Endothelial cell of umbilical vein (primary cell): ENCODE data around the gene ANKS1A. TPM values are rescaled to one million over a fixed set of nuclear protein-coding genes. Genes with fewer than 3 reads are reported as not detected.
"Not testable (repeated sequence)": the region's sequence is repeated elsewhere in the genome, so short reads cannot be mapped to it uniquely, and the experiment has no call there.

Experiments
- BruUV-seq: library from RNA; stranded (reverse); fragments of 400-500 nt; replicated peaks from 2 replicates; lab custom pipeline; 2021; lab: Mats Ljungman, UMichigan
- CTCF ChIA-PET: fragments of 300-600, 350-600 bp; sonication (Branson Sonifier 250); formaldehyde crosslinking; loops from one replicate; lab custom pipeline; 2021; ENCODE audit warnings: antibody characterized with exemption, inconsistent platforms; lab: Charles Lee
- POLR2A ChIA-PET: fragments of 300-600, 350-600 bp; sonication (Branson Sonifier 250); formaldehyde crosslinking; loops from one replicate; lab custom pipeline; 2021; ENCODE audit warnings: antibody characterized with exemption, inconsistent platforms; lab: Charles Lee
- DNase-seq: peaks from one replicate; pipeline ENCODE4 v3.0.0-alpha.2; 2011; ENCODE audit warnings: low read depth, low spot score
- FAIRE-seq: peaks from 2 replicates; lab custom pipeline; 2011; peaks lifted over from hg19 to GRCh38; lab: Jason Lieb, UNC
- H2AFZ ChIP-seq: 2 replicates; pipeline ENCODE4 v1.6.0; 2012; ENCODE audit warnings: low read depth, low read length, control low read depth, inconsistent platforms
- H3K27ac ChIP-seq: 2 replicates; pipeline ENCODE4 v1.5.1; 2011; ENCODE audit warnings: low read depth, mild to moderate bottlenecking, control low read depth, low read length, moderate library complexity; ENCODE audit not compliant: insufficient read depth
- H3K27me3 ChIP-seq, 2 experiments: 2 replicates each; pipeline versions ENCODE4 v1.6.0 to v1.6.1; 2011; ENCODE audit warnings: low read length in 2 of 2, mixed read lengths in 1 of 2; ENCODE audit not compliant: control insufficient read depth in 2 of 2, insufficient read depth in 2 of 2
- H3K36me3 ChIP-seq, 2 experiments: 2 replicates in 1 of 2; 3 replicates in 1 of 2; pipeline ENCODE4 v1.5.1; 2011; ENCODE audit warnings: low read length in 2 of 2, mild to moderate bottlenecking in 1 of 2, moderate library complexity in 1 of 2; ENCODE audit not compliant: control insufficient read depth in 2 of 2, insufficient read depth in 2 of 2; ENCODE audit errors: extremely low read depth in 1 of 2
- H3K4me1 ChIP-seq: 3 replicates; pipeline ENCODE4 v1.5.1; 2011; ENCODE audit warnings: mild to moderate bottlenecking, low read length; ENCODE audit not compliant: control insufficient read depth, insufficient read depth; ENCODE audit errors: extremely low read depth
- H3K4me2 ChIP-seq: 2 replicates; pipeline ENCODE4 v1.6.1; 2011; ENCODE audit warnings: low read length, control low read depth, mixed read lengths; ENCODE audit not compliant: insufficient read depth
- H3K4me3 ChIP-seq, 3 experiments: fragments of 200-600 bp in 1 of 3; sonication (generic), shearing (Covaris generic) in 1 of 3; replicated peaks in 1 of 3; 2 replicates each; pipeline ENCODE4 v1.5.1; 2011 to 2016; ENCODE audit warnings: control low read depth in 3 of 3, low read length in 3 of 3, mild to moderate bottlenecking in 2 of 3, inconsistent platforms in 1 of 3, low read depth in 1 of 3, moderate library complexity in 1 of 3; ENCODE audit not compliant: insufficient read depth in 1 of 3
- H3K79me2 ChIP-seq: 2 replicates; pipeline ENCODE4 v1.6.0; 2012; ENCODE audit warnings: low read length, inconsistent platforms; ENCODE audit not compliant: control insufficient read depth, insufficient read depth
- H3K9ac ChIP-seq: replicated peaks from 2 replicates; pipeline ENCODE3; 2011; ENCODE audit warnings: low read length, control low read depth; ENCODE audit not compliant: insufficient read depth; ENCODE audit errors: extremely low read depth
- H3K9me1 ChIP-seq: replicated peaks from 3 replicates; pipeline ENCODE4 v1.6.0; 2011; ENCODE audit warnings: mild to moderate bottlenecking, low read length; ENCODE audit not compliant: control insufficient read depth, insufficient read depth; ENCODE audit errors: extremely low read depth
- H3K9me3 ChIP-seq: replicated peaks from 2 replicates; pipeline ENCODE4 v1.5.1; 2012; ENCODE audit warnings: low read length, inconsistent platforms; ENCODE audit not compliant: control insufficient read depth, insufficient read depth
- H4K20me1 ChIP-seq: replicated peaks from 2 replicates; pipeline ENCODE3; 2011; ENCODE audit warnings: mild to moderate bottlenecking, low read length; ENCODE audit not compliant: control insufficient read depth, insufficient read depth; ENCODE audit errors: extremely low read depth
- CTCF ChIP-seq, 2 donors: IDR thresholded peaks; 1 replicate in 1 of 2; 2 replicates in 1 of 2; pipeline ENCODE4 v1.5.1; 2011; ENCODE audit warnings: low read length in 2 of 2, mild to moderate bottlenecking in 2 of 2, moderate library complexity in 2 of 2, control low read depth in 1 of 2, inconsistent platforms in 1 of 2, low read depth in 1 of 2; ENCODE audit not compliant: insufficient read depth in 1 of 2; ENCODE audit errors: extremely low read depth in 1 of 2
- EZH2 ChIP-seq: IDR thresholded peaks from 2 replicates; pipeline ENCODE4 v1.6.1; 2012; ENCODE audit warnings: borderline replicate concordance, low read depth, mild to moderate bottlenecking, moderate library complexity, low read length, inconsistent platforms; ENCODE audit not compliant: severe bottlenecking
- FOS ChIP-seq: IDR thresholded peaks from 2 replicates; pipeline ENCODE4 v1.6.1; 2011; ENCODE audit warnings: mild to moderate bottlenecking, low read length, moderate library complexity, borderline replicate concordance; ENCODE audit not compliant: insufficient read depth
- GATA2 ChIP-seq: IDR thresholded peaks from 2 replicates; pipeline ENCODE4 v1.7.0; 2011; ENCODE audit warnings: low read depth, mild to moderate bottlenecking, moderate library complexity, mixed read lengths, low read length; ENCODE audit not compliant: insufficient read length, insufficient read depth
- JUN ChIP-seq: IDR thresholded peaks from 2 replicates; pipeline ENCODE4 v1.6.1; 2011; ENCODE audit warnings: borderline replicate concordance, low read depth; ENCODE audit not compliant: insufficient read length, insufficient read depth
- MYC ChIP-seq: IDR thresholded peaks from one replicate; pipeline ENCODE4 v1.6.1; 2011; ENCODE audit warnings: mild to moderate bottlenecking, low read depth, low read length
- POLR2A ChIP-seq: IDR thresholded peaks from 2 replicates; pipeline ENCODE4 v1.6.1; 2012; ENCODE audit warnings: low read depth, mild to moderate bottlenecking, control low read depth, low read length
- POLR2AphosphoS5 ChIP-seq: IDR thresholded peaks from 2 replicates; pipeline ENCODE4 v1.6.1; 2012; ENCODE audit warnings: low read depth, mild to moderate bottlenecking, control low read depth, low read length, moderate library complexity; ENCODE audit not compliant: insufficient read depth
- dilution Hi-C: fragments of 300-500 bp; cut with MboI; formaldehyde crosslinking; loops from one replicate; pipeline ENCODE4 v1.15.0; 2019; ENCODE audit warnings: low sequenced_read_pairs; ENCODE audit not compliant: extremely low pct_ligation_motif_present
- intact Hi-C: fragments of 100-400 bp; cut with micrococcal nuclease; formaldehyde crosslinking; loops from one replicate; pipeline ENCODE4 v1.10.0; 2022
- polyA plus RNA-seq, 4 experiments: library from polyadenylated mRNA; depleted of rRNA in 3 of 4; stranded (reverse) in 3 of 4; unstranded in 1 of 4; fragments of >200 nt; gene quantifications; 2 replicates each; pipeline versions ENCODE4 v1.2.1 to v1.2.3, GENCODE V29; 2011 to 2012; ENCODE audit warnings: missing spikeins in 1 of 4
- total RNA-seq: library from RNA; stranded (reverse); gene quantifications from 2 replicates; pipeline ENCODE4 v1.2.3, GENCODE V29; 2021
- TF ChIP-seq, protein P1 (sequence below): IDR thresholded peaks from 2 replicates; pipeline ENCODE4 v1.6.1; 2011; ENCODE audit not compliant: insufficient read depth, insufficient read length

ANKS1A gene
- total and polyA plus RNA-seq, 2 donors (not counting 3 experiments of a cell fraction or from before 2014, with no cell fraction given) = 8.9 to 26.1 TPM

- Histone ChIP-seq H3K9me3 (no peaks in the 10 kb centered on the region), H4K20me1 (no peaks in the 10 kb centered on the region), H3K27me3 (no peaks in the 10 kb centered on the region), H3K4me2 (no peak overlapping the region), H3K9me1 (no peaks in the 10 kb centered on the region), H3K36me3 (peaks cover 0 to 5% of the 10 kb centered on the region in 2 experiments), H3K27ac (no peak overlapping the region), H3K79me2 (peaks cover 35% of the 10 kb centered on the region), H2AFZ (no peak overlapping the region), H3K9ac (no peak overlapping the region), H3K4me3 (no peak overlapping the region), H3K4me1 (peaks cover 14% of the 10 kb centered on the region)
- ChIA-PET CTCF (interaction anchor here (0.7 to 1.3 kb wide), 2 partner anchors 93 to 425 kb away, joined by 3 to 4 read pairs; partner anchors contain the start of gene BLTP3A), POLR2A (no interaction called here)
- FAIRE-seq (no peak), DNase-seq (no peak)
- dilution Hi-C loops (no loop called here), intact Hi-C loops (no loop called here)
- no TSS peak for BruUV-seq
- TF ChIP-seq EZH2 (no peak), POLR2AphosphoS5 (no peak), JUN (no peak), MYC (no peak), GATA2 (no peak), POLR2A (no peak), FOS (no peak), CTCF (IDR thresholded peaks at IDR 0.05; ENCODE audit: extremely low read depth in 1 of 2, insufficient read depth in 1 of 2, low read depth in 1 of 2, low read length in 2 of 2) (no peak)
- TF ChIP-seq, protein P1, sequence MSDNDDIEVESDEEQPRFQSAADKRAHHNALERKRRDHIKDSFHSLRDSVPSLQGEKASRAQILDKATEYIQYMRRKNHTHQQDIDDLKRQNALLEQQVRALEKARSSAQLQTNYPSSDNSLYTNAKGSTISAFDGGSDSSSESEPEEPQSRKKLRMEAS = no peak
Measured at GRCh38 chr6:34884996-34885395, 4.1 kb upstream of the ANKS1A start.

DNA sequence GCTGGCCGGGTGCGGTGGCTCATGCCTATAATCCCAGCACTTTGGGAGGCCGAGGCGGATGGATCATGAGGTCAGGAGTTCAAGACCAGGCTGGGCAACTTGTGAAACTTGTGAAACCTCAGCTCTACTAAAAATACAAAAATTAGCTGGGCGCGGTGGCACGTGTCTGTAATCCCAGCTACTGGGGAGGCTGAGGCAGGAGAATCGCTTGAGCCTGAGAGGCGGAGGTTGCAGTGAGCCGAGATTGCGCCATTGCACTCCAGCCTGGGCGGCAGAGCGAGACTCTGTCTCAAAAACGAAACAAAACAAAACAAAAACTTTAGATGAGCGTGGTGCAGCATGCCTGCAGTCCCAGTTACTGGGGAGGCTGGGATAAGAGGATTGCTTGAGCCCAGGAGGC is 3.2 kb upstream of the ANKS1A start:
- H4K20me1 ChIP-seq, intact Hi-C loops, H3K9me3 ChIP-seq, DNase-seq, H3K27ac ChIP-seq, H3K9me1 ChIP-seq, dilution Hi-C loops, H3K4me3 ChIP-seq, H2AFZ ChIP-seq, H3K27me3 ChIP-seq, H3K4me2 ChIP-seq, FAIRE-seq, H3K36me3 ChIP-seq, H3K9ac ChIP-seq, BruUV-seq: not testable (repeated sequence)
- Histone ChIP-seq H3K4me1 (peaks cover 14% of the 10 kb centered on the region), H3K79me2 (peaks cover 35% of the 10 kb centered on the region)
- CTCF ChIA-PET = interaction anchor here (1.3 to 4.5 kb wide), 2 partner anchors 254 to 426 kb away, joined by 4 to 18 read pairs; no protein-coding TSS in a partner anchor
- POLR2A ChIA-PET = interaction anchor here (0.6 kb wide), 1 partner anchor 254 kb away, joined by 3 read pairs; no protein-coding TSS in a partner anchor
